Astrocyte of the cerebellum (primary cell): ENCODE results near the gene RHBDD3.

Experiments
- DNase-seq: peaks from one replicate; pipeline ENCODE4 v3.0.0-alpha.2; 2011; ENCODE audit warnings: low read depth
- H3K4me3 ChIP-seq: 2 replicates; pipeline ENCODE4 v1.5.1; 2011; ENCODE audit warnings: mild to moderate bottlenecking, low read depth, low read length, moderate library complexity
- CTCF ChIP-seq: IDR thresholded peaks from 2 replicates; pipeline ENCODE4 v1.5.1; 2012; ENCODE audit warnings: low read length, low read depth, moderate library complexity, mild to moderate bottlenecking; ENCODE audit errors: missing control alignments
- in situ Hi-C: cut with HindIII; loops from 2 replicates; pipeline ENCODE4 v1.10.0; 2017; ENCODE audit warnings: low sequenced_read_pairs

The RHBDD3 gene

DNA sequence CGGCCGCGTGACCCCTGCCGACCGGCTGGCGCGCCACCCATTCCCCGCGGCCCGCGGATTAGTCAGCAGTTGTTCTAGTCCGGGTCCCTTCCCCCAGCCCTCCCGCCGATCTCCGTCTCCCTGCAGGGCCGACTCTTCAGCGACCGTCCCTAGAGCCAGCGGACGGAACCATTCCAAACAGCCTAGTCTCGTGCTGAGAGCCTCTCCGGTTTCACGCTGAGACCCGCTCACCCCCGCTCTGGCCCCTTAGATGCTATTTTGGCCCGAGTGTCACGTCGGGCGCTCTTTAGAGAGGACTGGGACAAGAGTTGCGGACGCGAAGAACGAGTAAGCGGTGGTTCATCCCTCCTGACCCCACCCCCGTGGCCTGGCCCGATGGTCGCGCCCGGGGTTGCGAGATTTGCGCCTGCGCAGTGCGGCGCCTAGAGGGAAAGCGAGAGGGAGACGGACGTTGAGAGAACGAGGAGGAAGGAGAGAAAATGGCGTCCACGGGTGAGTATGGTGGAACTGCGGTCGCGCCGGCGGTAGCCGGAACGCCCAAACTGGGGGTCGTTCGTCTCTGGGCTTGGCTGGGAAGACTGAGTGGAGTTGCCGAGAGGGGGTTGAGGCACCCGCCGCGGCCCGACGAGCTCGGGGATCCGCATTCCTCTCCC lies at the start of gene RHBDD3, which contains the start of gene EWSR1:
RHBDD3 (minus strand) TSS at position 124 of the 653 bp plus-strand sequence. CDS start 2,355 bp downstream, outside the sequence.
EWSR1 (plus strand) TSS at position 411 of the 653 bp plus-strand sequence; CDS start at position 480, 69 bp downstream.
- H3K4me3 ChIP-seq, result peak within 1 kb of the TSS; percentile 89
- DNase-seq, result peak; percentile 90
- TF ChIP-seq CTCF, result no peak
- in situ Hi-C loops, result no loop called here

DNA sequence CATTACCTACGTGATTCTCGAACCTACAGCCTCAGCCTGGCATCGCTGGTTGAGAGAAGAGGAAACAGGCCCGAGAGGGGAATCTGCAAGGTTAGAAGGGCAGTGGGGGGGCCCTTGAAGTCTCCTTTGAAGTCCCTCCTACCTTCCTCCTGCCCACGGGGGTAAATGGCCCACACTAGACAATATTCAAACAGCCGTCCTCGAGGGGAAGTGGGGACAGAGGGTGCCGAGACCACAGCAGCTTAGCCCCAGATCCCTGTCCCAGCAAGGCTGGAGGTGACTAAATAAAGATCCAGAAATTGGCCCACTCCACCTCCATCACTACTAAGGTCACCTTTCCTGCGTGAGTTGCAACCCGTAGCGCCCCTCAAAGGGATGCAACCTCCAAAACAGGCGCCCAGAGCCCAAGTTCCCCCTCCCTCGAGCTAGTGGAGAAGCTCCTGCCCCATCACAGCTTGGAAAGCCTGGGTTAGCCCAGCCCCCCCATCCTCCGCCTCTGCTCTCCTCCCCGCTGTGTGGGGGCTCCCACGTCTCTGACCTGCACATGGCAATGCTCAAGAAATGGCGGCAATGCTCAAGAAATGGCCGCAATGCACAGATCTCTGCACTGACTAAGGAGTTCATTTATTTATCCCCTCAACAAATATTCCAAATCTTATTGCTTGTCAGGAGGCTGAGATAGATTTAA lies 48.5 kb upstream of the RHBDD3 start:
- no peak for DNase-seq
- H3K4me3 ChIP-seq, result no peak overlapping the region
- in situ Hi-C loops, result no loop called here
- TF ChIP-seq CTCF, result no peak

- H3K4me3 ChIP-seq, result peak within 1 kb of the TSS; percentile 5
- TF ChIP-seq CTCF, result no peak
- in situ Hi-C loops, result no loop called here
- DNase-seq, result no peak
Measured at GRCh38 chr22:29315286-29316140, 47.7 kb upstream of the RHBDD3 start, which contains the start of gene RASL10A. TSS of gene RASL10A (minus strand) at chr22:29315697. CDS start at chr22:29315246, 451 bp downstream.

- no peak for TF ChIP-seq CTCF
- H3K4me3 ChIP-seq, result peak overlapping the region; percentile 5
Measured at GRCh38 chr22:29314537-29315285, 46.9 kb upstream of the RHBDD3 start.

GRCh38 chr22:29313576-29314466 lies 46.0 kb upstream of the RHBDD3 start:
- H3K4me3 ChIP-seq, result no peak overlapping the region
- no peak for TF ChIP-seq CTCF
- in situ Hi-C loops, result no loop called here
- no peak for DNase-seq

More at GRCh38 chr22:29314537-29315285, 46.9 kb upstream of the RHBDD3 start:
- no peak for DNase-seq
- in situ Hi-C loops, result no loop called here
